Breast epithelium (tissue), 4 donors: ENCODE data around the gene COL9A1. TPM values are rescaled to one million over a fixed set of nuclear protein-coding genes. Genes with fewer than 3 reads are reported as not detected.

Source experiments
- DNase-seq, 2 donors: peaks; one replicate each; pipeline ENCODE4 v3.0.0-alpha.2; 2019; ENCODE audit warnings: low spot score in 2 of 2
- H3K27ac ChIP-seq, 2 donors: fragments of 200-600 bp; sonication (generic) in 1 of 2; one replicate each; pipeline ENCODE4 v1.5.1; 2016 to 2019; ENCODE audit warnings: mild to moderate bottlenecking in 1 of 2
- H3K27me3 ChIP-seq, 2 donors: fragments of 200-600 bp; sonication (generic) in 1 of 2; one replicate each; pipeline versions ENCODE4 v1.5.1 to v1.6.0; 2017 to 2019; ENCODE audit warnings: control low read depth in 1 of 2, mild to moderate bottlenecking in 1 of 2
- H3K36me3 ChIP-seq: fragments of 200-600 bp; one replicate; pipeline ENCODE4 v1.5.1; 2019
- H3K4me1 ChIP-seq, 2 donors: fragments of 200-600 bp; sonication (generic); one replicate each; pipeline ENCODE4 v1.5.1; 2016 to 2019; ENCODE audit warnings: control low read depth in 1 of 2
- H3K4me3 ChIP-seq, 3 donors: fragments of 200-600 bp; sonication (generic); 1 replicate in 2 of 3; 2 replicates in 1 of 3; pipeline ENCODE4 v1.5.1; 2016 to 2019; ENCODE audit warnings: mild to moderate bottlenecking in 3 of 3, moderate library complexity in 2 of 3
- H3K9me3 ChIP-seq, 2 donors: fragments of 200-600 bp; sonication (generic) in 1 of 2; one replicate each; pipeline ENCODE4 v1.5.1; 2016 to 2019; ENCODE audit warnings: control low read depth in 1 of 2
- POLR2A ChIP-seq: fragments of 450-650 bp; IDR thresholded peaks from one replicate; pipeline ENCODE4 v1.6.1; 2016; ENCODE audit warnings: antibody characterized with exemption, mild to moderate bottlenecking, moderate library complexity
- POLR2AphosphoS5 ChIP-seq, 3 donors: sonication (generic); formaldehyde crosslinking; IDR thresholded peaks; one replicate each; pipeline ENCODE4 v1.6.1; 2017; ENCODE audit warnings: antibody characterized with exemption in 3 of 3
- intact Hi-C: fragments of 100-400 bp; cut with DNase I; formaldehyde crosslinking; loops from one replicate; pipeline ENCODE4 v1.15.1; 2023; ENCODE audit warnings: low total_unique reads
- total RNA-seq, 3 donors: library from RNA; depleted of rRNA; stranded (reverse); fragments of >200 nt; gene quantifications; one replicate each; pipeline ENCODE4 v1.1.0, GENCODE V29; 2016
- TF ChIP-seq, protein P1 (sequence below), 3 donors: fragments of 450-650 bp; IDR thresholded peaks; one replicate each; pipeline ENCODE4 v1.5.1; 2016 to 2017; ENCODE audit warnings: antibody characterized with exemption in 3 of 3, mild to moderate bottlenecking in 3 of 3, moderate library complexity in 3 of 3

COL9A1 gene
- total RNA-seq, 3 donors from 2014 or later = 0.32 TPM; not detected in 2

DNA sequence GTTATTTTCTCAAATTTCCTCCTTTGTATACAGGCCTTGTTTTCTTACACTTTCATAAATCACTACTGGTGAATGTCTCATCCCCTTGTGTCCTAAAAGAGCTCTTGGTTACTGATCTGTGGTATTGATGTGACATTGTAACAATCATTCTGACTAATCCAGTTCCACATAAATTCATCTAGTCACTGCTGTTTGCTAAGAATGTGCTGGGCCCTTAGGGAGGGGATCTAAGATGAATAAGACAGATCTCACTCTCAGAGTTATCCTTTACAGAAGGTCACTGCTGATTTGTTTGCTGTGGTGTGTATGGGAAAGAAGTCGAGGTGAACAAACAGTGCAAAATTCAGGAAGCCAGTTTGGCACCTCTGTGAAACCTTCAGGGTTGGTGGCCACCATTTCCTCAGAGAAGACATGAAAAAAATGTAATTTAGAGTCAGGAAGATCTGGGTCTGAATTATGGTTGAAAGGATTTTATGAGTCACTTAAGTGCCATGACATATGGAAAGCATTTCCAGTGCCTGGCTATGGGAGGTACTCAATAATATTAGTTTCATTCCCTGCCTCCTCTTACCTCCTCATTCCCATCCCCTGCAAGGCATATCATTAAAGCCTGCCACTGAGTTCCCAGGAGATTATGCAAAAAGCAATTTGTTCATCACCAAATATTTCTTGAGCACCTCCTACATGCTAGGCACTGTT lies 121.8 kb downstream of the COL9A1 start:
- Histone ChIP-seq H3K36me3 (no peaks in the 10 kb centered on the region), H3K27ac (no peak overlapping the region), H3K27me3 (no peaks in the 10 kb centered on the region), H3K4me1 (no peaks in the 10 kb centered on the region), H3K4me3 (no peak overlapping the region), H3K9me3 (no peaks in the 10 kb centered on the region)
- no peak for DNase-seq
- intact Hi-C loops = no loop called here
- no peak for TF ChIP-seq POLR2A
- TF ChIP-seq, protein P1, sequence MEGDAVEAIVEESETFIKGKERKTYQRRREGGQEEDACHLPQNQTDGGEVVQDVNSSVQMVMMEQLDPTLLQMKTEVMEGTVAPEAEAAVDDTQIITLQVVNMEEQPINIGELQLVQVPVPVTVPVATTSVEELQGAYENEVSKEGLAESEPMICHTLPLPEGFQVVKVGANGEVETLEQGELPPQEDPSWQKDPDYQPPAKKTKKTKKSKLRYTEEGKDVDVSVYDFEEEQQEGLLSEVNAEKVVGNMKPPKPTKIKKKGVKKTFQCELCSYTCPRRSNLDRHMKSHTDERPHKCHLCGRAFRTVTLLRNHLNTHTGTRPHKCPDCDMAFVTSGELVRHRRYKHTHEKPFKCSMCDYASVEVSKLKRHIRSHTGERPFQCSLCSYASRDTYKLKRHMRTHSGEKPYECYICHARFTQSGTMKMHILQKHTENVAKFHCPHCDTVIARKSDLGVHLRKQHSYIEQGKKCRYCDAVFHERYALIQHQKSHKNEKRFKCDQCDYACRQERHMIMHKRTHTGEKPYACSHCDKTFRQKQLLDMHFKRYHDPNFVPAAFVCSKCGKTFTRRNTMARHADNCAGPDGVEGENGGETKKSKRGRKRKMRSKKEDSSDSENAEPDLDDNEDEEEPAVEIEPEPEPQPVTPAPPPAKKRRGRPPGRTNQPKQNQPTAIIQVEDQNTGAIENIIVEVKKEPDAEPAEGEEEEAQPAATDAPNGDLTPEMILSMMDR (IDR thresholded peaks at IDR 0.05) = no peak
- TF ChIP-seq POLR2AphosphoS5 (IDR thresholded peaks at IDR 0.05) = no peak

DNA sequence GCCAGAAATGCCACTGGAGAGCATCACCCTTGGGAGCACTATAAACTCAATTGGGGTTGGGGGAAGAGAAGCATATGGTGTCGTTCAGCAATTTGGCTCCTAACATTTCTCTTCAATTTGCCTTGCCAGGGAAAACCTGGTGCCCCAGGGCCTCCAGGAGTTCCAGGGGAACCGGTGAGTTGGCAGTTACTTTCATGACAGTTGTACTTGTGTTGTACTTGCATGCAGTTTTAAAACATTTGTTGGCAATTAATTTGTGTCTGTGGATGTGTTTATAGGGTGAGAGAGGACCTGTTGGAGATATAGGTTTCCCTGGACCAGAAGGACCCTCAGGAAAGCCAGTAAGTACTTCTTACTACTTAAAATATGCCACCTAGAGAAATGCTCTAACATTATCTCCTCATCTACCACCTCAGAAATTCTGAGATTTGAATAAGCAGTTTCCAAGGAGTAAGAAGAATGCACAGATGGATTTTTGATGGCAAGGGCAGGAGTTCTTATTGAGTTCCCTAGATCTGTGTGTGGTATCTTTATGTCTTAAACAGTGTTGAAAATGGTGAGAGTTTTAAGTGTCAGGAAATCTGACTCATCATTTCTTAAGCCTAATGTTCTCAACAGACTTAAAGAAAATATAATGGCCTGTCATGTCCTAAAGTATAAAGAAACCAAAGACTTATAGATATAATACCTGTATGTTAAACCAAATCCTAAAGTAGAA lies 122.5 kb downstream of the COL9A1 start:
- intact Hi-C loops = no loop called here
- DNase-seq = no peak
- Histone ChIP-seq H3K9me3 (no peaks in the 10 kb centered on the region), H3K4me3 (no peak overlapping the region), H3K27me3 (no peaks in the 10 kb centered on the region), H3K27ac (no peak overlapping the region), H3K4me1 (no peaks in the 10 kb centered on the region), H3K36me3 (no peaks in the 10 kb centered on the region)
- TF ChIP-seq POLR2A (no peak), POLR2AphosphoS5 (IDR thresholded peaks at IDR 0.05) (no peak)
- TF ChIP-seq, protein P1 (IDR thresholded peaks at IDR 0.05) = no peak

DNA sequence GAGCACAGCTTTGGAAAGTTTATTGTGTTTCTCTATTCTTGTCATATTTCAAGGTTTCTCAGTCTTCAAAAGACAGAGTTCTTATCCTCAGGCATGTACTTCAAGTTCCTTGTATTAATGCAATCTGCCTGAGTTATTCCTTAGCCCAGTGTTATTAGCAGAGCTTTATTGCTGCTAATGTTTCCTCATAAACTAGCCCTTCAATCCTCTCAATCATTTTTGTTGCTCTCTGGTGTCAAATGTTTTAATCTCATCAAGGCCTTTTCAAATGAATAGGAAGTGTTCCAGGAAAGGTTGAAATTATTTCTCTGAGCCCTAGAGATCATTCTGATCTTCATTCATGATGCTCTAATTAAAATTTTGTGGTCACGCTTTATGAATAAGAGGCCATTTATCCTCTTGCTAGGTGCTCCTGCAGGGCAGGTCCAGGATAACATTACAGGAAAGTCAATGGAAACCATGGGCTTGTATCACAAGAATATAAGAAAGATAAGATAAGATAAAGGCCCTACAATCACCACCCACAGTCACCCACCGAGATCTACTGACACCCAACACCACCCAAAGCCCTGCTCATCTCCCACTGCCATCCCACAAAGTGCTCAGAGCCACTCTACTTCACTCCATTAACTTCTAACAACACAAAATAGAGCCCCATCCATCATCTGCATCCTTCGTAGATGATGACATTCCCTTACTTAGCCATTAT lies 125.9 kb downstream of the COL9A1 start:
- Histone ChIP-seq H3K27me3 (no peaks in the 10 kb centered on the region), H3K36me3 (no peaks in the 10 kb centered on the region), H3K27ac (no peak overlapping the region), H3K9me3 (no peaks in the 10 kb centered on the region), H3K4me3 (no peak overlapping the region), H3K4me1 (no peaks in the 10 kb centered on the region)
- no peak for DNase-seq
- TF ChIP-seq, protein P1 (IDR thresholded peaks at IDR 0.05) = no peak
- no peak for TF ChIP-seq POLR2A
- TF ChIP-seq POLR2AphosphoS5 (IDR thresholded peaks at IDR 0.05) = no peak
- intact Hi-C loops = no loop called here

DNA sequence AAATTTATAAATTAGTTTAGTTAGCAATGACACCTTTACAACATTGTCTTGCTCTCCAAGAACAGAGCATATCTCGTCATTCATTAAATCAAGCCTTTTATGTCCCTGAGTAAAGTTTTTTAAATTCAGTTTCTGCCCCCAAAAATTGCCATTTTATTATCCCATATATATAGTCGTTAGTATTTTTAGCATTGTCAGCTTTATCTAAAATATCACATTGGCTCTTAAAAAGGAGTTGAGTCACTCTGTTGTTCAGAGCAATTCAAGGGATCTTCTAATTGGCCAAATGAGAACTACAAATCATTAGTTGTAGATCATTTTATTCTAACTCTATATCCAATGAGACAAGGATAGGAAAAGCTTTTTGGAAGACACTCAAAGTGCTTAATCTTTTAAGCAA lies 127.1 kb downstream of the COL9A1 start:
- H3K27ac ChIP-seq = no peak overlapping the region
- H3K27me3 ChIP-seq = no peaks in the 10 kb centered on the region
- H3K4me1 ChIP-seq = no peaks in the 10 kb centered on the region
- TF ChIP-seq POLR2AphosphoS5 (IDR thresholded peaks at IDR 0.05) (no peak), POLR2A (no peak)
- TF ChIP-seq, protein P1 (IDR thresholded peaks at IDR 0.05) = no peak
- no peak overlapping the region for H3K4me3 ChIP-seq
- no peaks in the 10 kb centered on the region for H3K9me3 ChIP-seq
- intact Hi-C loops = no loop called here
- no peak for DNase-seq
- H3K36me3 ChIP-seq = no peaks in the 10 kb centered on the region

DNA sequence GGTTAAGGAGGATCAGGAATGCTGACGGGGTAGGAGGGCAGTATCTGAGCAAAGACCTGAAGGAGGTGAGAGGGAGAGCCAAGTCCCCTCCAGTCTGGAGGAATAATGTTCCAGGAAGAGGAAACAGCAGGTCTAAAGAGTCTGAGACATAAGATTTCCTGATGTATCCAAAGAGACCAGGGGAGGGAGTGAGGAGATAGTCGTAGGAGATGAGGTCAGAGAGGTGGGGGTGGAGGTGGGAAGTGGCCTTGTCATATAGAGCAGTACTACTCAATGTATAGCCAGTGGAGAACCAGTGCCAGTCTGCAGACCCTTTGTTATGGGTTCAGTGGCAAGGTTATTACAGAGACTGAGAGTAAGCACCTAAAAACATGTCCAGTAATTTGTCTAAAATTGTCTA lies 130.6 kb downstream of the COL9A1 start:
- H3K4me1 ChIP-seq = no peaks in the 10 kb centered on the region

More for the DNA sequence above, 130.6 kb downstream of the COL9A1 start:
- Histone ChIP-seq H3K36me3 (no peaks in the 10 kb centered on the region), H3K9me3 (no peaks in the 10 kb centered on the region), H3K27me3 (no peaks in the 10 kb centered on the region), H3K4me3 (no peak overlapping the region), H3K27ac (no peak overlapping the region)
- intact Hi-C loops = no loop called here
- TF ChIP-seq, protein P1 (IDR thresholded peaks at IDR 0.05) = no peak
- no peak for TF ChIP-seq POLR2AphosphoS5 (IDR thresholded peaks at IDR 0.05)
- TF ChIP-seq POLR2A = no peak
- no peak for DNase-seq
